ENCODE measurements around the gene APC2.

DNA sequence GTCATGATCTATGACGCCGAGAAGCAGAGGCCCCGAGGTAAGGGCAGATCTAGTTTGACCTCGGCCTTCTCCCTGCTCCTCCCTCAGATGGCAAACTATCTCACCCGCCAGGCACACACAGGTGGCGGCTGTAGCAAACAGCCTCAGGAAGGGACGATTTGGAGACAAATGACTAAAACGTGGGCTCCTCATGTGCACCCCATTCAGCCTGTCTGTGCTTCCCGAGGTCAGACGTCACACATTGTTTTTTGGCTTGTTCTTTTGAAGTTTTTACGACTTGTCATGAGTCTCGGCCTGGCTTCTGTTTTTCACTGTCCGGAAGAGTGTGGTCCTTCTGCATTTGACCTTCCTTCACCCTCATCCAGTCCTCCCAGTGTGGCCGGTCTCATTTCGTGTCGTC is 27.6 kb upstream of the APC2 start:
- TF ChIP-seq EZH2 (IDR thresholded peaks at IDR 0.05; ENCODE audit: low read length), result no peak
- TF ChIP-seq, protein P1, sequence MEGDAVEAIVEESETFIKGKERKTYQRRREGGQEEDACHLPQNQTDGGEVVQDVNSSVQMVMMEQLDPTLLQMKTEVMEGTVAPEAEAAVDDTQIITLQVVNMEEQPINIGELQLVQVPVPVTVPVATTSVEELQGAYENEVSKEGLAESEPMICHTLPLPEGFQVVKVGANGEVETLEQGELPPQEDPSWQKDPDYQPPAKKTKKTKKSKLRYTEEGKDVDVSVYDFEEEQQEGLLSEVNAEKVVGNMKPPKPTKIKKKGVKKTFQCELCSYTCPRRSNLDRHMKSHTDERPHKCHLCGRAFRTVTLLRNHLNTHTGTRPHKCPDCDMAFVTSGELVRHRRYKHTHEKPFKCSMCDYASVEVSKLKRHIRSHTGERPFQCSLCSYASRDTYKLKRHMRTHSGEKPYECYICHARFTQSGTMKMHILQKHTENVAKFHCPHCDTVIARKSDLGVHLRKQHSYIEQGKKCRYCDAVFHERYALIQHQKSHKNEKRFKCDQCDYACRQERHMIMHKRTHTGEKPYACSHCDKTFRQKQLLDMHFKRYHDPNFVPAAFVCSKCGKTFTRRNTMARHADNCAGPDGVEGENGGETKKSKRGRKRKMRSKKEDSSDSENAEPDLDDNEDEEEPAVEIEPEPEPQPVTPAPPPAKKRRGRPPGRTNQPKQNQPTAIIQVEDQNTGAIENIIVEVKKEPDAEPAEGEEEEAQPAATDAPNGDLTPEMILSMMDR (optimal IDR thresholded peaks at IDR 0.05 in 1 of 3, IDR thresholded peaks at IDR 0.05 in 1 of 3, conservative IDR thresholded peaks at IDR 0.05 in 1 of 3; ENCODE audit: extremely low read depth in 1 of 3, insufficient read depth in 2 of 3, low read length in 3 of 3), result no peak
